AG08396 (cell line): Measurements from ENCODE around the gene SLIT1.
"Not testable (repeated sequence)": the region's sequence is repeated elsewhere in the genome, so short reads cannot be mapped to it uniquely, and the experiment has no call there.

Experiments
- DNase-seq: peaks from one replicate; pipeline ENCODE4 v3.0.0; 2012; ENCODE audit warnings: low spot score, mixed read lengths

Gene SLIT1

DNA sequence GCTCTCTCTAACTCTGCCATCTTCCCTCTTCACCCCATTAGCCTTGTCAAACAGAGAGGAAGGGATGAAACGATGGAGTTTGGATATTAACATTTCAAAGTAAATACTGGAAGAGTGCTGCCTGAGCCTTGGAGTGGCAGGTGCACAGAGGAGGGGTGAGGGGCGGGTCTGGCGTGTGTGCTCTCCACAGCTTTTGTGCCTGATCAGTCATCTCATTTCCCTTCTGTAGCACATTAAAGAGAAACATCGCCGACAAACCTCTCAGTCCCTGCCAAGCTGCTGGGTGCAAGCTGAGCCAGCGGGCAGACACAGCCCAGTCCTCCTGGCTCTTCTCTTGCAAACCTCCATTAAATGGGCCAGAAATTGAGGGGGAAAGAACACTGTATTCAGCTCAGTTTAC is 76.2 kb downstream of the SLIT1 start:
- no peak for DNase-seq

DNA sequence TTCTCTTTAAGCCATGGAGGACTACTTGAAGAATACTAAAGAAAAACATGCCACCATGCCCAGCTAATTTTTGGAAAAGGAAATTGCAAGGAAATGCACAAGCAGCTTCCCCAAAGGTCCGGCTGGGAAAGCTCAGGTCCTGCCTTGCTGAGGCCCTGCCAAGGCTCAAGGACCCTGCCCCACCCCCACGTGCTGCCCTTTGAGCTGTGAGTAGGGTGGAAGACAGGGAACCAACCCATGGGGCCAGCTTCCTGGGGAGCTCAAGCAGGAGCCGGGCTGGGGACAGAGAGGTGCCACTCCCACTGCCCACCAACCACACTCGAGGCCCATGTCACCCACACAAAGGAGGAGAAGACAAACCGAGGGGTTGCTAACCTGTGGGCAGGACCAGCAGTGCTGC is 78.2 kb downstream of the SLIT1 start:
- DNase-seq, result no peak

- no peak for DNase-seq
Observed at GRCh38 chr10:97106207-97106606, 79.6 kb downstream of the SLIT1 start.

GRCh38 chr10:97105303-97105702 is 80.5 kb downstream of the SLIT1 start:
- DNase-seq, result no peak

DNA sequence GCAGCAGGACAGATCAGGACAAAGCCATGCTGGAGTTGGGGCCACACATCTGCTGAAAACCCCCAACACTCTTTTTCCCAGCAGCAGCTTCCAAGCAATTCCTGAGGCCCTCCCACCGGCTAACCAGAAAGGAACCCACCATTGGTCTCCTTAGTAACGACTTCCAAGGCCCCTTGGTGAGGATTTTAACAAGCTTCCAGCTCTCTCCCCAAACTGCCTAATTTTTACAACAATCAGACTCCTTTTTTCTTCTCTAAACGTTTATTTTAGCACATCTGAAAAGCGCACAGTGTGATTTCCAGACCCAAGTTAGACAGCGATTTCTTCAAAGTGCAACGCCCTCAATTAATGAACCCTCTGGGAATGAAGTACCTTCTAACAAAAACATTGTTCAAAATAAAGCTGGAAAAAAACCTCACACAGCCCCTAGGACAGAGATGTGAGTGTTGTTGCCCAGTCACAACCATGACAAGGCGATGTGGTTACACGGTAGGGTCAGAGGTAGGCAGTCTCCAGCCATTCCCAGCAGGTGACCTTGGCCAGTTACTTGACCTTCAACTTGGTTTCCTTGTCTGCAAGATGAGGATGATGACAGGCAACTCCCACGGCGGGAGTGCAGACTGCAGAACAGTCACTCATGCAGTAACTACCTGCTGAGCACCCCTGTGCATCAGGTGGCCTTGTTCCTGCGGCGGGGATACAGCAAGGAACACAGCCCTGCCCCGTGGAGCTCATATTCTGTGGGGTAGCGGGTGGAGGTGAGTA is 82.3 kb downstream of the SLIT1 start:
- DNase-seq, result no peak

GRCh38 chr10:97102441-97102840 is 83.3 kb downstream of the SLIT1 start:
- DNase-seq, result no peak

- DNase-seq, result no peak
Observed at GRCh38 chr10:97101166-97101940, 84.4 kb downstream of the SLIT1 start.

GRCh38 chr10:97100657-97101056 is 85.1 kb downstream of the SLIT1 start:
- DNase-seq, result no peak

- DNase-seq, result no peak
Observed at GRCh38 chr10:97099868-97100267, 85.9 kb downstream of the SLIT1 start.

DNA sequence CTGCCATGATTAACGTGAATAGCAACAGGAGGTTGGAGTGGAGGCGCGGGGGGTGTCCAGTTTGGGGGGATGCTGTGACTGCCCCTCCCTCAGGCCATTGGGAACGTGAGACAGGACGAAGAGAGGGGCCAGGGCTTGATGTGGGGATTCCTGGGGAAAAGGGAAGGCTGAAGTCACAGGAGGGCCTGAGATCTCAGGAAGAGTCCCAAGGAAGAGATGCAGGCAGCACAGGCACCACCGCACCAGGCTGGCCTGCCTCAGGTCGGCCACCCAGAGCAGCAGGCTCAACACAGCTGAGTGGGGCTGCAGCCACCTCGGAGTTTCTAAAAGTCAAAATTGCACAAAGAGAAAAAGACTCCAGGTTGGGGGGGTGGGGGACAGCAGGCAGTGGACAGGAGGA is 86.7 kb downstream of the SLIT1 start:
- DNase-seq, result no peak

DNA sequence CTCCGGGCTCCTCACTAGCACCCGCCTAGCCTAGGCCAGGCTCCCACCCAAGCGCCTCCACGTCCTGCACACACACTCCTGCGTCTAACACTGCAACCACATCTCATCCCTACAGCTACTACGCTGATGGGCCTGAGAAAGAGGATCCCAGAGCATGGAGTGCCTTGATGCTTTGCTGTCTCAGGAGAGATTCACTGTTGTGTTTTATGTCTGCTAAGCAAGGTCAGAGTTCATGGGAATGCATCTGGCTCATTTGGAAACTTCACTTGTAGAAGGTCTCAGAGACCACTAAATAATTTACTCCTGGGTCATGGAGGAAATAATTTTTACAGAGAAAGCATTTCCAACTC is 88.7 kb downstream of the SLIT1 start:
- no peak for DNase-seq

GRCh38 chr10:97096261-97097083 is 89.3 kb downstream of the SLIT1 start:
- no peak for DNase-seq

GRCh38 chr10:97095701-97096260 is 90.0 kb downstream of the SLIT1 start:
- no peak for DNase-seq

DNA sequence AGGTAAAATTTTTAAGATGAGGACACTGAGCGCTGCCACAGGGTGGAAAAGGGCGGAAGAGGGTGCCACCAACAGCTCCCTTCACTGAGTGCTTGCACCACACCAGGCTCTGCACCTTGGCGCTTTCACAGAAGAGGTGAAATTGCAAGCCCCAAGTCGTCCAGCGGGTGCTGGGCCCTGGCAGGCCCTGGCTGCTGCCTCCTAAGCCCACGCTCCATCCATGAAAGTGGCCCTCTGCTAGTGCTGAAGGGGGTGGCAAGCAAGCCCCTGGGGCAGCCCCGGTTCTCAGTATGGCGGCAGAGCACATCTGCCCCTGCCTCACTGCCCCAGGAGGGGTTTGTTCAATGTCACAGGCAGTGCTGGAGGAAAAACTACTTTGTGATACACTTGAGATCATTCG is 95.1 kb downstream of the SLIT1 start:
- no peak for DNase-seq

GRCh38 chr10:97090035-97090434 is 95.7 kb downstream of the SLIT1 start:
- DNase-seq, result no peak

- no peak for DNase-seq
Observed at GRCh38 chr10:97089209-97089870, 96.4 kb downstream of the SLIT1 start.

DNA sequence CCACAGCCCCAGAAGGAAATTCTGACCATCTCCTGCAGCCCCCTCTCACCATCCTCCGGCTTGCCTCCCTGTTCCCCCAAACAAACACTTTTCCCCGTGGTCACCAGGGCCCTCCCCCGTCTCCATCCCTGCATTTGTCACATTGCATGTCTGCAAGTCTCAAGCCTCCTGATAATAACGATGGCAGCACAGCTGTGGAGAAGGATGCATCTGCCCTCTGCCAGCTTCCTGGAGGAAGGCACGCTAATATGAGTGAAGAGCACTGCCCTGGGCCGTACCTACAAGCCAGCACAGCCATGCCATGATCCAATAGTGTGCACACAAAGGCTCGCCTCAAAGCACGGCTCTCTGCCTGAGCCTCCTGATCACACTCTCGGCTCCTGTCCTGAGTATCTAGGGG is 98.5 kb downstream of the SLIT1 start:
- DNase-seq, result no peak

GRCh38 chr10:97086530-97086929 is 99.2 kb downstream of the SLIT1 start:
- DNase-seq, result no peak

DNA sequence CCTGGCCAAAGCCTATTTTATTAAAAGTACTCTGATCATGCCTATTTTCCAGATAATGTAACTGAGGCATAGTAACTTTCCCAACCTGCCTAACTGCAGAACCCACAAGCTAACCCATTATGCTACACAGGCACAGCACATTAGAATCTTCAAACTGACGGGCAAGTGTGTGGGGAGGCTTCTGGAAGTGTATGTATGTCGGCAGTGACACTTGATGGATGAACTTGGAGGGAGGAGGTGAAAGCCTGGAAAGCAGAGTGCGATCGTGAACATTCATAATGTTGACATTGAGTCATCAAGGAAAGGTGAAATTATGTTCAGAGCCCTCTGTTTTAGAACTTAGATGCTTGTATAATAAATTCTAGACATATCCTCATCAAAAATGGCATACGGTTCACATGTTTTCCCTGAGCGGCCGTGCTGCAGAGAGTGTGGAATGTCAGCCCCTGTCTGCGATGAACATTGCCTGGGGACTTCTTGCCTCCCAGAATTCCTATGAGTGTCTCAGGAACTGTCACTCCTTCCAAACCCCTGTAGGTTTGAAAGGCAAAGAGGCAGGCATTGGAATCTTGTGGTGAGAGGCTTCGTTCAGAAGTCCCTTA is 102.4 kb downstream of the SLIT1 start:
- DNase-seq, result no peak

DNA sequence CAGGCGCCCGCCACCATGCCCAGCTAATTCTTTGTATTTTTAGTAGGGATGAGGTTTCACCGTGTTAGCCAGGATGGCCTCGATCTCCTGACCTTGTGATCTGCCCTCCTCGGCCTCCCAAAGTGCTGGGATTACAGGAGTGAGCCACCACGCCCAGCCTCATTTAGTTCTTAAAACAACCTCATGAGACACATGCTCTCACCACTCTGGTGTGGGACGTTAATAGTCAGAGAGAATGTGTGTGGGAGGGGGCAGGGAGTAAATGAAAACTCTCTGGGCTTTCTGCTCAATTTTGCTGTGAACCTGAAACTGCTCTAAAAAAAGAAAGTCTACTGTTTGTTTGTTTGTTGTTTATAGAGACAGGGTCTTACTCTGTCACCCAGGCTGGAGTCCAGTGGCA is 103.2 kb downstream of the SLIT1 start:
- not testable (repeated sequence) for DNase-seq

DNA sequence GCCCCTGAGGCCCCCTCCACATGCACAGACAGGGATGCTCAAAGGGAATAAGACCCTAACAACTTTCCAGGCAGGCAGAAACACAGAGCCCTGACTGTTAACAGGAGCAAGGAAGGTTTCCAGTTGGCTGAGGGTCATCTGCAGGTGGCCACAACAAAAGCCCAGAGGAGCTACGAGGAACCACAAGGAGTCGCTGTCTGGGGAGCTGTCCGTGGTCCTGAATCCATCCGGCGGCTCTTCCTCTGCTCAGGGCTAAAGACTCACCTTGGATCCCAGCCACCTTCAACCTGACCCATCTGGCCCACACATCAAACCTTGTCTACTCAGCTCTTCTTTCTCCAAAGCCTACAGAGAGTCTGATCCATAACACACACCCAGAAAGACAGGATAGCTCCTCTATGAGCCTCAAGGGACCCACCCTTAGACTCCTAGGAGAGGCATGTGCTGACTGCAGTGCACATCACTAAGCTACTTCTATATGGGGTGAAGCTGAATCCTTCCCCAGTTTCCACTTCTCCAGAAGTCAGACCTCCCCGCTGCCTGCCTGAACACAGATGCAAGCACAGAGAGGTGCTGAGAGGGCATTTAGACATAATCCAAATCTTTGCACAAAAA is 104.0 kb downstream of the SLIT1 start:
- peak; percentile 81 for DNase-seq
